SU-DHL-6 (cell line): ENCODE results near the gene SHROOM2.

Experiments used
- H2AFZ ChIP-seq: fragments of 200-600 bp; sonication (generic); 2 replicates; pipeline ENCODE4 v1.6.1; 2014; ENCODE audit warnings: low read depth, mild to moderate bottlenecking, moderate library complexity, mixed read lengths, antibody characterized with exemption, low read length; ENCODE audit not compliant: severe bottlenecking
- H3F3A ChIP-seq: fragments of 200-600 bp; shearing (Covaris generic); 2 replicates; pipeline ENCODE4 v1.6.0; 2016; ENCODE audit warnings: antibody characterized with exemption, mild to moderate bottlenecking; ENCODE audit not compliant: insufficient read depth
- H3K27ac ChIP-seq: fragments of 200-600 bp; sonication (generic); 2 replicates; pipeline ENCODE4 v1.5.1; 2016; ENCODE audit warnings: low read depth, mild to moderate bottlenecking, low read length, moderate library complexity, mixed read lengths
- H3K27me3 ChIP-seq: fragments of 200-600 bp; sonication (generic), shearing (Covaris generic); 2 replicates; pipeline ENCODE4 v1.6.0; 2014; ENCODE audit warnings: mild to moderate bottlenecking, low read length
- H3K36me3 ChIP-seq: fragments of 200-600 bp; sonication (generic); 2 replicates; pipeline ENCODE4 v1.6.1; 2014; ENCODE audit warnings: mild to moderate bottlenecking, low read length, mixed read lengths
- H3K4me2 ChIP-seq: fragments of 300-600, 200-600 bp; shearing (Covaris generic), sonication (generic); 2 replicates; pipeline ENCODE4 v1.6.0; 2014; ENCODE audit warnings: low read length, low read depth, mild to moderate bottlenecking; ENCODE audit not compliant: poor library complexity, severe bottlenecking
- H3K4me3 ChIP-seq: fragments of 200-600 bp; sonication (generic); 2 replicates; pipeline ENCODE4 v1.5.1; 2014; ENCODE audit warnings: antibody characterized with exemption, low read length, mild to moderate bottlenecking, mixed read lengths; ENCODE audit not compliant: insufficient read depth, poor library complexity, severe bottlenecking
- H3K79me2 ChIP-seq: fragments of 200-600 bp; sonication (generic); 2 replicates; pipeline ENCODE4 v1.6.1; 2014; ENCODE audit warnings: mild to moderate bottlenecking, low read length, moderate library complexity; ENCODE audit not compliant: insufficient read depth
- H3K9ac ChIP-seq: fragments of 200-600 bp; sonication (generic); 2 replicates; pipeline ENCODE4 v1.7.0; 2014; ENCODE audit warnings: mild to moderate bottlenecking, low read length
- H3K9me2 ChIP-seq: fragments of 200-600 bp; sonication (generic); replicated peaks from 2 replicates; pipeline ENCODE4 v1.6.1; 2014; ENCODE audit warnings: low read length; ENCODE audit not compliant: insufficient read depth
- H3K9me3 ChIP-seq: fragments of 200-600 bp; sonication (generic); 2 replicates; pipeline ENCODE4 v1.6.1; 2014; ENCODE audit warnings: low read length, mixed read lengths; ENCODE audit not compliant: insufficient read depth
- H4K20me1 ChIP-seq: fragments of 200-600 bp; sonication (generic); 2 replicates; pipeline ENCODE4 v1.6.1; 2014; ENCODE audit warnings: low read depth, mild to moderate bottlenecking, antibody characterized with exemption, low read length, moderate library complexity, mixed read lengths
- CTCF ChIP-seq: fragments of 200-600 bp; sonication (generic); IDR thresholded peaks from one replicate; pipeline ENCODE4 v1.5.1; 2017; ENCODE audit warnings: antibody characterized with exemption, mild to moderate bottlenecking, low read length, moderate library complexity; ENCODE audit not compliant: insufficient read depth, poor library complexity, severe bottlenecking
- EZH2phosphoT487 ChIP-seq: fragments of 200-600 bp; sonication (generic), shearing (Covaris generic); conservative IDR thresholded peaks from 2 replicates; pipeline ENCODE4 v1.6.1; 2018; ENCODE audit warnings: mild to moderate bottlenecking, antibody characterized with exemption, low read length, moderate library complexity, mixed read lengths

SHROOM2 gene

DNA sequence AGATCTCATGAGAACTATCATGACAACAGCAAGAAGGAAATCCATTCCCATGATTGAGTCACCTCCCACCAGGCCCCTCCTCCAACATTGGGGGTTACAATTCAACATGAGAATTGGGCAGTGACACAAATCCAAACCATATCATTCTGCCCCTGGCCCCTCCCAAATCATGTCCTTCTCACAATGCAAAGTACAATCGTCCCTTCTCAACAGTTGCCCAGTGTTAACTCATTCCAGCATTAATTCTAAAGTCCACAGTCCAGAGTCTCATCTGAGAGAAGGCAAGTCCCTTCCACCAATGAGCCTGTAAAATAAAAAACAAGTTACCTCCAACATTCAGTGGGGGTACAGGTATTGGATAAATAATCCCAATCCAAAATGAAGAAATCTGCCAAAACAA, 166.1 kb downstream of the SHROOM2 start:
- Histone ChIP-seq H3K4me2 (no peak overlapping the region), H3K9me3 (peaks cover 11% of the 10 kb centered on the region; the same call in 1 of the 2 replicates), H3K27ac (peak overlapping the region; percentile 86; the same call in 1 of the 2 replicates), H4K20me1 (no peaks in the 10 kb centered on the region), H3K27me3 (no peaks in the 10 kb centered on the region), H3F3A (peaks cover 17% of the 10 kb centered on the region; the same call in 1 of the 2 replicates), H2AFZ (no peak overlapping the region), H3K79me2 (no peaks in the 10 kb centered on the region), H3K9ac (no peak overlapping the region), H3K36me3 (no peaks in the 10 kb centered on the region), H3K9me2 (no peaks in the 10 kb centered on the region), H3K4me3 (no peak overlapping the region)
- TF ChIP-seq EZH2phosphoT487 (no peak), CTCF (no peak)

DNA sequence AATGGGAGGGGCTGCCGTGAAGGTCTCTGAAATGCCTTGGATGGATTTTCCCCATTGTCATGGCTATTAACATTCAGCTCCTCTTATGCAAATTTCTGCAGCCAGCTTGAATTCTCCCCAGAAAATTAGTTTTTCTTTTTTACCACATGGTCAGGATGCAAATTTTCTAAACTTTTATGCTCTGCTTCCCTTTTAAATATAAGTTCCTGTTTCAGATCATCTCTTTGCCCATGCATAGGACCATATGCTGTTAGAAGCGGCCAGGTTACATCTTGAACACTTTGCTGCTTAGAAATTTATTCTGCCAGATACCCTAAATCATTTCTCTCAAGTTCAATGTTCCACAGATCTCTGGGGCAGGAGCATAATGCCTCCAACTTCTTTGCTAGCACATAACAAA, 167.2 kb downstream of the SHROOM2 start:
- peaks cover 14% of the 10 kb centered on the region; the same call in 1 of the 2 replicates for H3F3A ChIP-seq
- H3K9me3 ChIP-seq = peaks cover 11% of the 10 kb centered on the region; the same call in 1 of the 2 replicates
- no peaks in the 10 kb centered on the region for H3K36me3 ChIP-seq
- H3K79me2 ChIP-seq = no peaks in the 10 kb centered on the region
- peak overlapping the region; percentile 86 for H3K27ac ChIP-seq
- no peaks in the 10 kb centered on the region for H3K9me2 ChIP-seq
- no peak overlapping the region for H3K4me3 ChIP-seq
- 0 out of 2 replicates have a peak overlapping the region, but pooled peaks have one; percentile 11 for H3K9ac ChIP-seq
- H4K20me1 ChIP-seq = no peaks in the 10 kb centered on the region
- H3K27me3 ChIP-seq = no peaks in the 10 kb centered on the region
- TF ChIP-seq CTCF (no peak), EZH2phosphoT487 (no peak)
- H2AFZ ChIP-seq = no peak overlapping the region
- H3K4me2 ChIP-seq = peak overlapping the region; percentile 38

DNA sequence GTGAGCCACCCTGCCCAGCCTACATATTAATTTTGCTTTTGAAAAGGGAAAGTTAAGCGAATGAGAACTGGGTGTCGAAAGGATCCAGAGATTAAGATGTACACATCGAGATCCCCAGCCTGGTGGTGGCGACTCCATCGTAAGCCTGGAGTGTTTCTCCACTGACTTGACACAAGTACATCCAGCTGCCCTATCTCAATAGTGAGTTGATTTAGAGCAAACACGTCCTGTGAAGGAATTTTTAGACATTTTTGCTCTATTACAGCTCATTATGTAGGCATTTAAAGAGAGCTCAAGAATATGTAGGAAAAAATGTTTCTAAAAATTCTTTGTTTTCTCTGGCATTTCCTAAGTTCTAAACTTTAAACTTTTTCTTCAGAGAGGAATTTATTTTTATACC, 169.3 kb downstream of the SHROOM2 start:
- H3K36me3 ChIP-seq = no peaks in the 10 kb centered on the region
- no peaks in the 10 kb centered on the region for H3K27me3 ChIP-seq
- no peaks in the 10 kb centered on the region for H4K20me1 ChIP-seq
- no peak overlapping the region for H3K9ac ChIP-seq
- peak overlapping the region; percentile 86 for H3K27ac ChIP-seq
- no peak overlapping the region for H3K4me3 ChIP-seq
- H2AFZ ChIP-seq = no peak overlapping the region
- H3F3A ChIP-seq = peaks cover 14% of the 10 kb centered on the region; the same call in 1 of the 2 replicates
- TF ChIP-seq EZH2phosphoT487 = no peak
- TF ChIP-seq CTCF = no peak
- no peaks in the 10 kb centered on the region for H3K79me2 ChIP-seq
- H3K4me2 ChIP-seq = no peak overlapping the region
- H3K9me2 ChIP-seq = no peaks in the 10 kb centered on the region
- peaks cover 11% of the 10 kb centered on the region; the same call in 1 of the 2 replicates for H3K9me3 ChIP-seq
